HEK293 (cell line): ENCODE measurements around the gene ZMYM4.

Experiments
- CTCF ChIA-PET: fragments of 350-600 bp; formaldehyde crosslinking; extraction: SDS; loops from one replicate; lab custom pipeline; 2021; ENCODE audit warnings: antibody characterized with exemption; lab: Yijun Ruan, JAX
- POLR2A ChIA-PET: fragments of 300-600 bp; formaldehyde crosslinking; extraction: SDS; loops from one replicate; lab custom pipeline; 2020; ENCODE audit warnings: antibody characterized with exemption, inconsistent platforms; lab: Yijun Ruan, JAX
- H3K27ac ChIP-seq: fragments of 200-500 bp; sonication (Bioruptor generic); 2 replicates; pipeline ENCODE4 v1.5.1; 2014; ENCODE audit warnings: low read depth, low read length, control low read depth, inconsistent platforms; ENCODE audit errors: extremely low read depth
- H3K36me3 ChIP-seq, 2 experiments: fragments of 200-500 bp in 1 of 2; sonication (Bioruptor generic) in 1 of 2; 1 replicate in 1 of 2; 2 replicates in 1 of 2; pipeline ENCODE4 v1.5.1; 2014 to 2017; ENCODE audit warnings: inconsistent platforms in 2 of 2, low read length in 2 of 2; ENCODE audit not compliant: control insufficient read depth in 2 of 2, insufficient read depth in 1 of 2
- H3K4me1 ChIP-seq: fragments of 200-500 bp; sonication (Bioruptor generic); 2 replicates; pipeline ENCODE4 v1.5.1; 2014; ENCODE audit warnings: mild to moderate bottlenecking, low read length, inconsistent platforms; ENCODE audit not compliant: control insufficient read depth, insufficient read depth
- H3K4me3 ChIP-seq: 2 replicates; pipeline ENCODE4 v1.5.1; 2011; ENCODE audit warnings: low read depth, mild to moderate bottlenecking, control low read depth, low read length, moderate library complexity
- H3K9me3 ChIP-seq: fragments of 200-500 bp; sonication (Bioruptor generic); 2 replicates; pipeline ENCODE4 v1.5.1; 2014; ENCODE audit warnings: low read depth, low read length, inconsistent platforms; ENCODE audit not compliant: control insufficient read depth, insufficient read depth
- GLIS1 ChIP-seq: fragments of 450-650 bp; formaldehyde crosslinking; IDR thresholded peaks from 2 replicates; pipeline ENCODE4 v1.5.1; 2016; ENCODE audit warnings: missing biosample characterization, missing genetic modification characterization
- GLIS2 ChIP-seq: fragments of 450-650 bp; formaldehyde crosslinking; IDR thresholded peaks from 2 replicates; pipeline ENCODE4 v1.5.1; 2016; ENCODE audit warnings: missing biosample characterization, missing genetic modification characterization
- KLF1 ChIP-seq: fragments of 450-650 bp; formaldehyde crosslinking; IDR thresholded peaks from 2 replicates; pipeline ENCODE4 v1.5.1; 2016; ENCODE audit warnings: missing biosample characterization, missing genetic modification characterization
- MZF1 ChIP-seq: fragments of 450-650 bp; formaldehyde crosslinking; IDR thresholded peaks from 2 replicates; pipeline ENCODE4 v1.5.1; 2017; ENCODE audit warnings: missing biosample characterization, missing genetic modification characterization, borderline replicate concordance
- SETDB1 ChIP-seq: IDR thresholded peaks from one replicate; pipeline ENCODE4 v1.6.1; 2017; ENCODE audit warnings: mild to moderate bottlenecking, low read length, moderate library complexity, mixed read lengths; ENCODE audit not compliant: insufficient read length
- ZBTB1 ChIP-seq: fragments of 450-650 bp; formaldehyde crosslinking; IDR thresholded peaks from 2 replicates; pipeline ENCODE4 v1.5.1; 2016; ENCODE audit warnings: missing biosample characterization, missing genetic modification characterization
- ZBTB17 ChIP-seq: fragments of 450-650 bp; formaldehyde crosslinking; IDR thresholded peaks from 2 replicates; pipeline ENCODE4 v1.5.1; 2016; ENCODE audit warnings: missing biosample characterization, missing genetic modification characterization
- ZBTB21 ChIP-seq: fragments of 450-650 bp; formaldehyde crosslinking; IDR thresholded peaks from 2 replicates; pipeline ENCODE4 v1.5.1; 2017; ENCODE audit warnings: missing biosample characterization, missing genetic modification characterization
- ZBTB7A ChIP-seq: fragments of 450-650 bp; formaldehyde crosslinking; IDR thresholded peaks from 2 replicates; pipeline ENCODE4 v1.5.1; 2016; ENCODE audit warnings: low read depth, missing biosample characterization, missing genetic modification characterization
- ZBTB8A ChIP-seq: fragments of 450-650 bp; formaldehyde crosslinking; IDR thresholded peaks from 2 replicates; pipeline ENCODE4 v1.5.1; 2016; ENCODE audit warnings: missing biosample characterization, missing genetic modification characterization
- ZFHX2 ChIP-seq: fragments of 450-650 bp; formaldehyde crosslinking; conservative IDR thresholded peaks from 2 replicates; pipeline ENCODE4 v1.5.1; 2016; ENCODE audit warnings: missing biosample characterization, missing genetic modification characterization
- ZNF10 ChIP-seq: fragments of 450-650 bp; formaldehyde crosslinking; IDR thresholded peaks from 2 replicates; pipeline ENCODE4 v1.5.1; 2017; ENCODE audit warnings: missing biosample characterization, missing genetic modification characterization
- ZNF121 ChIP-seq: fragments of 450-650 bp; formaldehyde crosslinking; IDR thresholded peaks from 2 replicates; pipeline ENCODE4 v1.5.1; 2016; ENCODE audit warnings: missing biosample characterization, missing genetic modification characterization
- ZNF133 ChIP-seq: fragments of 450-650 bp; formaldehyde crosslinking; IDR thresholded peaks from 2 replicates; pipeline ENCODE4 v1.5.1; 2016; ENCODE audit warnings: missing biosample characterization, missing genetic modification characterization
- ZNF138 ChIP-seq: fragments of 450-650 bp; formaldehyde crosslinking; IDR thresholded peaks from 2 replicates; pipeline ENCODE4 v1.5.1; 2016; ENCODE audit warnings: missing biosample characterization, missing genetic modification characterization, borderline replicate concordance
- ZNF169 ChIP-seq: fragments of 450-650 bp; formaldehyde crosslinking; IDR thresholded peaks from 2 replicates; pipeline ENCODE4 v1.5.1; 2016; ENCODE audit warnings: missing biosample characterization, missing genetic modification characterization
- ZNF184 ChIP-seq: fragments of 450-650 bp; IDR thresholded peaks from 2 replicates; pipeline ENCODE4 v1.5.1; 2018; ENCODE audit warnings: missing biosample characterization, mild to moderate bottlenecking, missing genetic modification characterization
- ZNF221 ChIP-seq: fragments of 450-650 bp; formaldehyde crosslinking; IDR thresholded peaks from 2 replicates; pipeline ENCODE4 v1.5.1; 2017; ENCODE audit warnings: missing biosample characterization, missing genetic modification characterization, borderline replicate concordance
- ZNF324 ChIP-seq: fragments of 450-650 bp; formaldehyde crosslinking; IDR thresholded peaks from 2 replicates; pipeline ENCODE4 v1.5.1; 2016; ENCODE audit warnings: missing biosample characterization, missing genetic modification characterization
- ZNF37A ChIP-seq: fragments of 450-650 bp; IDR thresholded peaks from 2 replicates; pipeline ENCODE4 v1.5.1; 2018; ENCODE audit warnings: missing biosample characterization, missing genetic modification characterization
- ZNF473 ChIP-seq: fragments of 450-650 bp; formaldehyde crosslinking; IDR thresholded peaks from 2 replicates; pipeline ENCODE4 v1.5.1; 2017; ENCODE audit warnings: missing biosample characterization, missing genetic modification characterization
- ZNF501 ChIP-seq: fragments of 450-650 bp; formaldehyde crosslinking; IDR thresholded peaks from 2 replicates; pipeline ENCODE4 v1.5.1; 2016; ENCODE audit warnings: missing biosample characterization, missing genetic modification characterization
- ZNF645 ChIP-seq: fragments of 450-650 bp; formaldehyde crosslinking; IDR thresholded peaks from 2 replicates; pipeline ENCODE4; 2016; ENCODE audit warnings: missing biosample characterization, missing genetic modification characterization
- ZNF654 ChIP-seq: fragments of 450-650 bp; formaldehyde crosslinking; IDR thresholded peaks from 2 replicates; pipeline ENCODE4 v1.5.1; 2016; ENCODE audit warnings: low read depth, missing biosample characterization, missing genetic modification characterization
- ZNF660 ChIP-seq: fragments of 450-650 bp; IDR thresholded peaks from 2 replicates; pipeline ENCODE4 v1.5.1; 2018; ENCODE audit warnings: missing biosample characterization, mild to moderate bottlenecking, missing genetic modification characterization
- ZNF792 ChIP-seq: fragments of 450-650 bp; formaldehyde crosslinking; IDR thresholded peaks from 2 replicates; pipeline ENCODE4 v1.5.1; 2016; ENCODE audit warnings: missing biosample characterization, missing genetic modification characterization
- ZNF830 ChIP-seq: fragments of 450-650 bp; IDR thresholded peaks from 2 replicates; pipeline ENCODE4 v1.5.0; 2018; ENCODE audit warnings: missing biosample characterization, missing genetic modification characterization, low read depth, mild to moderate bottlenecking, moderate library complexity
- ZNF837 ChIP-seq: fragments of 450-650 bp; formaldehyde crosslinking; IDR thresholded peaks from 2 replicates; pipeline ENCODE4 v1.5.1; 2016; ENCODE audit warnings: missing biosample characterization, missing genetic modification characterization
- ZSCAN23 ChIP-seq: fragments of 450-650 bp; formaldehyde crosslinking; IDR thresholded peaks from 2 replicates; pipeline ENCODE4 v1.5.1; 2016; ENCODE audit warnings: missing biosample characterization, missing genetic modification characterization
- TF ChIP-seq, protein P1 (sequence below): fragments of 450-650 bp; formaldehyde crosslinking; IDR thresholded peaks from 2 replicates; pipeline ENCODE4 v1.5.1; 2016; ENCODE audit warnings: missing biosample characterization, missing genetic modification characterization
- TF ChIP-seq, protein P2 (sequence below): fragments of 450-650 bp; formaldehyde crosslinking; IDR thresholded peaks from 2 replicates; pipeline ENCODE4 v1.5.1; 2016; ENCODE audit warnings: missing biosample characterization, missing genetic modification characterization
- TF ChIP-seq, protein P3 (sequence below): fragments of 450-650 bp; formaldehyde crosslinking; IDR thresholded peaks from 2 replicates; pipeline ENCODE4 v1.5.1; 2016; ENCODE audit warnings: missing biosample characterization, missing genetic modification characterization

ZMYM4 gene

GRCh38 chr1:35243691-35244090 is 24.8 kb upstream of the ZMYM4 start (continued):
- TF ChIP-seq ZNF654 (tag by site-specific recombination): no peak

GRCh38 chr1:35247256-35247655 is 21.3 kb upstream of the ZMYM4 start:
- TF ChIP-seq ZNF792 (tag by site-specific recombination): no peak
- no peak for TF ChIP-seq ZNF10 (tag by site-specific recombination)
- no peak for TF ChIP-seq ZNF837 (tag by site-specific recombination)
- no peak for TF ChIP-seq ZBTB1 (tag by site-specific recombination)
- TF ChIP-seq ZNF473 (tag by site-specific recombination): no peak
- TF ChIP-seq ZNF169 (tag by site-specific recombination): no peak
- TF ChIP-seq ZBTB8A (tag by site-specific recombination): no peak
- no peak for TF ChIP-seq MZF1 (tag by site-specific recombination)
- TF ChIP-seq ZNF121 (tag by site-specific recombination): no peak
- TF ChIP-seq ZBTB21 (tag by site-specific recombination): no peak
- no peak for TF ChIP-seq GLIS1
- no peak for TF ChIP-seq ZBTB17 (tag by site-specific recombination)
- no peak for TF ChIP-seq ZNF138 (tag by site-specific recombination)
- no peak for TF ChIP-seq ZNF184 (tag by site-specific recombination)
- no peak for TF ChIP-seq ZNF221
- TF ChIP-seq ZNF501 (tag by site-specific recombination): no peak
- TF ChIP-seq, protein P1, sequence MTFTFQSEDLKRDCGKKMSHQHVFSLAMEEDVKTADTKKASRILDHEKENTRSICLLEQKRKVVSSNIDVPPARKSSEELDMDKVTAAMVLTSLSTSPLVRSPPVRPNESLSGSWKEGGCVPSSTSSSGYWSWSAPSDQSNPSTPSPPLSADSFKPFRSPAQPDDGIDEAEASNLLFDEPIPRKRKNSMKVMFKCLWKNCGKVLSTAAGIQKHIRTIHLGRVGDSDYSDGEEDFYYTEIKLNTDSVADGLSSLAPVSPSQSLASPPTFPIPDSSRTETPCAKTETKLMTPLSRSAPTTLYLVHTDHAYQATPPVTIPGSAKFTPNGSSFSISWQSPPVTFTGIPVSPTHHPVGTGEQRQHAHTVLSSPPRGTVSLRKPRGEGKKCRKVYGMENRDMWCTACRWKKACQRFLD: no peak
- no peak for TF ChIP-seq ZNF645
- TF ChIP-seq, all 188 proteins: peak for 0
- ChIA-PET POLR2A (no interaction called here), CTCF (interaction anchor here (0.5 kb wide), 1 partner anchor 19 kb away, joined by 3 read pairs; no protein-coding TSS in a partner anchor)
- no peaks in the 10 kb centered on the region for H3K9me3 ChIP-seq
- no peak overlapping the region for H3K4me3 ChIP-seq
- H3K4me1 ChIP-seq: no peaks in the 10 kb centered on the region
- no peak overlapping the region for H3K27ac ChIP-seq
- H3K36me3 ChIP-seq: no peaks in the 10 kb centered on the region

- H3K4me1 ChIP-seq: no peaks in the 10 kb centered on the region
- no peak overlapping the region for H3K4me3 ChIP-seq
- H3K36me3 ChIP-seq: no peaks in the 10 kb centered on the region
- ChIA-PET CTCF (no interaction called here), POLR2A (no interaction called here)
- H3K9me3 ChIP-seq: no peaks in the 10 kb centered on the region
- H3K27ac ChIP-seq: no peak overlapping the region
- no peak for TF ChIP-seq ZBTB7A (tag by site-specific recombination)
- TF ChIP-seq ZNF837 (tag by site-specific recombination): no peak
- TF ChIP-seq ZNF10 (tag by site-specific recombination): no peak
- TF ChIP-seq GLIS2: no peak
- no peak for TF ChIP-seq ZSCAN23 (tag by site-specific recombination)
- TF ChIP-seq ZNF133 (tag by site-specific recombination): no peak
- TF ChIP-seq SETDB1: no peak
- TF ChIP-seq ZNF324: no peak
- TF ChIP-seq ZNF660 (tag by site-specific recombination): no peak
- no peak for TF ChIP-seq ZNF37A
- no peak for TF ChIP-seq ZNF830 (tag by site-specific recombination)
- TF ChIP-seq ZNF138 (tag by site-specific recombination): no peak
- no peak for TF ChIP-seq ZNF221
- no peak for TF ChIP-seq KLF1
- TF ChIP-seq, protein P2, sequence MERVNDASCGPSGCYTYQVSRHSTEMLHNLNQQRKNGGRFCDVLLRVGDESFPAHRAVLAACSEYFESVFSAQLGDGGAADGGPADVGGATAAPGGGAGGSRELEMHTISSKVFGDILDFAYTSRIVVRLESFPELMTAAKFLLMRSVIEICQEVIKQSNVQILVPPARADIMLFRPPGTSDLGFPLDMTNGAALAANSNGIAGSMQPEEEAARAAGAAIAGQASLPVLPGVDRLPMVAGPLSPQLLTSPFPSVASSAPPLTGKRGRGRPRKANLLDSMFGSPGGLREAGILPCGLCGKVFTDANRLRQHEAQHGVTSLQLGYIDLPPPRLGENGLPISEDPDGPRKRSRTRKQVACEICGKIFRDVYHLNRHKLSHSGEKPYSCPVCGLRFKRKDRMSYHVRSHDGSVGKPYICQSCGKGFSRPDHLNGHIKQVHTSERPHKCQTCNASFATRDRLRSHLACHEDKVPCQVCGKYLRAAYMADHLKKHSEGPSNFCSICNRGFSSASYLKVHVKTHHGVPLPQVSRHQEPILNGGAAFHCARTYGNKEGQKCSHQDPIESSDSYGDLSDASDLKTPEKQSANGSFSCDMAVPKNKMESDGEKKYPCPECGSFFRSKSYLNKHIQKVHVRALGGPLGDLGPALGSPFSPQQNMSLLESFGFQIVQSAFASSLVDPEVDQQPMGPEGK (tag by site-specific recombination): no peak
- TF ChIP-seq, protein P3, sequence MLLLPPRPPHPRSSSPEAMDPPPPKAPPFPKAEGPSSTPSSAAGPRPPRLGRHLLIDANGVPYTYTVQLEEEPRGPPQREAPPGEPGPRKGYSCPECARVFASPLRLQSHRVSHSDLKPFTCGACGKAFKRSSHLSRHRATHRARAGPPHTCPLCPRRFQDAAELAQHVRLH (tag by site-specific recombination): no peak
- TF ChIP-seq ZFHX2 (tag by site-specific recombination): no peak
Measured at GRCh38 chr1:35253941-35254340, 14.6 kb upstream of the ZMYM4 start.
